ENCODE data around the gene ZNF687. TPM values are rescaled to one million over a fixed set of nuclear protein-coding genes. Genes with fewer than 3 reads are reported as not detected.

ZNF687 gene, protein sequence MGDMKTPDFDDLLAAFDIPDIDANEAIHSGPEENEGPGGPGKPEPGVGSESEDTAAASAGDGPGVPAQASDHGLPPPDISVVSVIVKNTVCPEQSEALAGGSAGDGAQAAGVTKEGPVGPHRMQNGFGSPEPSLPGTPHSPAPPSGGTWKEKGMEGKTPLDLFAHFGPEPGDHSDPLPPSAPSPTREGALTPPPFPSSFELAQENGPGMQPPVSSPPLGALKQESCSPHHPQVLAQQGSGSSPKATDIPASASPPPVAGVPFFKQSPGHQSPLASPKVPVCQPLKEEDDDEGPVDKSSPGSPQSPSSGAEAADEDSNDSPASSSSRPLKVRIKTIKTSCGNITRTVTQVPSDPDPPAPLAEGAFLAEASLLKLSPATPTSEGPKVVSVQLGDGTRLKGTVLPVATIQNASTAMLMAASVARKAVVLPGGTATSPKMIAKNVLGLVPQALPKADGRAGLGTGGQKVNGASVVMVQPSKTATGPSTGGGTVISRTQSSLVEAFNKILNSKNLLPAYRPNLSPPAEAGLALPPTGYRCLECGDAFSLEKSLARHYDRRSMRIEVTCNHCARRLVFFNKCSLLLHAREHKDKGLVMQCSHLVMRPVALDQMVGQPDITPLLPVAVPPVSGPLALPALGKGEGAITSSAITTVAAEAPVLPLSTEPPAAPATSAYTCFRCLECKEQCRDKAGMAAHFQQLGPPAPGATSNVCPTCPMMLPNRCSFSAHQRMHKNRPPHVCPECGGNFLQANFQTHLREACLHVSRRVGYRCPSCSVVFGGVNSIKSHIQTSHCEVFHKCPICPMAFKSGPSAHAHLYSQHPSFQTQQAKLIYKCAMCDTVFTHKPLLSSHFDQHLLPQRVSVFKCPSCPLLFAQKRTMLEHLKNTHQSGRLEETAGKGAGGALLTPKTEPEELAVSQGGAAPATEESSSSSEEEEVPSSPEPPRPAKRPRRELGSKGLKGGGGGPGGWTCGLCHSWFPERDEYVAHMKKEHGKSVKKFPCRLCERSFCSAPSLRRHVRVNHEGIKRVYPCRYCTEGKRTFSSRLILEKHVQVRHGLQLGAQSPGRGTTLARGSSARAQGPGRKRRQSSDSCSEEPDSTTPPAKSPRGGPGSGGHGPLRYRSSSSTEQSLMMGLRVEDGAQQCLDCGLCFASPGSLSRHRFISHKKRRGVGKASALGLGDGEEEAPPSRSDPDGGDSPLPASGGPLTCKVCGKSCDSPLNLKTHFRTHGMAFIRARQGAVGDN
- total RNA-seq (2014; rRNA removed; shearing (Covaris generic)), result 22.6 and 23.0 TPM in 2 replicates
- polyA plus RNA-seq (2014; cell fraction: nucleus; rRNA removed), result 22.1 and 41.2 TPM in 2 replicates

DNA sequence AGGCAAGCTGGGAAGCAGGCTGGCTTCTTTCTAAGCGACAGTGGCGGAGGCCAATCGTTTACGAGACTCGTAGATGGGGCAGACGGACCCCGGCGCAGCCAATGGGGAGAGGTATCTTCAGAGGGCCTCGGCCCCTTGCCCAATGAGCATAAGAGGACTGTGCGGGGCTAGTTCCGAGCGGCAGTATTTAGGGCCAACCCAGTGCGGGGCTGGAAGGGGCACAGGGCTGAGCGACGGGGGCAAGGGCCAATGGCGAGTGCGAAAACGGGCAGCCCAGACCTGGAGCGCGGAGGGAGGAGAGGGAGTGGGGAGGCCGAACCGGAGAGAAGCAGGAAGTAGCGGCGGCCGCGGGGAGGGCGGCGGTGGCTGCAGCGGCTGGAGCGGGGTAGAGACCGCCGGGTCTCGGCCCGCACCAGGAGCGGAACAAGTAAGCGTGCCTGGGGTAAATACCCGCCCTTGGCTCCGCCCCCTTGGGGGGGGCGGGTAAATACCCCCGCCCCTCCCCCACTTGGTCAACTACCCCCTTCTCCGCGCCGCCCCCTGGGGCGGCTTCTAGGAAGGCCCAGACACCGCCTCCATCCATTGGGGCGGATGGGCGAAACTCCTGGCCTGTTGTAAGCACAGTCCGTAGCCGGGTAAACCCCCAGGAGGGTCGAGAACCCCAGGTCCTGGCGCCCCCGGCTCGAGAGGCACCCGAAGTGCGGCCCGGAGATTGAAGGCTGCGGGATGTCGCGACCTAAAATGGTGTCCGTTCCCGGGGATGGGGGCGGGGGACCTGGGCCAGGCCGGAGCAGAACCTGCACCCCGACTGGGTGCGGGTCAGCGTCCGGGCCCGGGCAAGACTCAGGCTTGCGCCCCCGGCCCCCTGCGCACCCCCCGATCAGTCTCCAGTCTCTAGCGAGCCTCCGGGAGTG lies at the start of gene ZNF687:
TSS of gene ZNF687 (plus strand) at position 331 of the 914 bp plus-strand sequence. CDS start 3,993 bp downstream, outside the sequence.
- DNase-seq (ENCODE audit: extremely low read depth, low read depth), result peak; percentile 100

DNA sequence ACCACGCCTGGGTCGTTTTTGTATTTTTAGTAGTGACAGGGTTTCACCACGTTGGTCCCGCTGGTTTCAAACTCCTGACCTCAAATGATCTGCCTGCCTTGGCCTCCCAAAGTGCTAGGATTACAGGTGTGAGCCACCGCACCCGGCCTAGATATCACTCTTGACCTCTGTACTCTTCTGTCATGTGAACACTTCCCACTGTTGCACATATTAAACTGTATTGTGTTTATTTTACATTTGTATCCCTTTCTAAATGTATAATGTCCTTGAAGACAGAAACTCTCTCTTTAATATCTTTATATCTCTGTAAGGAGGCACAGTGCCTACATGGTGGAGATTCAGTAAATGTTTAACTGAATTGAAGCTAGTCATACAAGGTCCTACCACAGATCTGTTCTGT lies 46.9 kb upstream of the ZNF687 start:
- DNase-seq (ENCODE audit: extremely low read depth, low read depth), result no peak

GRCh38 chr1:151237678-151238466 lies 44.2 kb upstream of the ZNF687 start:
- no peak for DNase-seq (ENCODE audit: extremely low read depth, low read depth)

- DNase-seq (ENCODE audit: extremely low read depth, low read depth), result no peak
Measured at GRCh38 chr1:151238467-151238739, 43.7 kb upstream of the ZNF687 start.

DNA sequence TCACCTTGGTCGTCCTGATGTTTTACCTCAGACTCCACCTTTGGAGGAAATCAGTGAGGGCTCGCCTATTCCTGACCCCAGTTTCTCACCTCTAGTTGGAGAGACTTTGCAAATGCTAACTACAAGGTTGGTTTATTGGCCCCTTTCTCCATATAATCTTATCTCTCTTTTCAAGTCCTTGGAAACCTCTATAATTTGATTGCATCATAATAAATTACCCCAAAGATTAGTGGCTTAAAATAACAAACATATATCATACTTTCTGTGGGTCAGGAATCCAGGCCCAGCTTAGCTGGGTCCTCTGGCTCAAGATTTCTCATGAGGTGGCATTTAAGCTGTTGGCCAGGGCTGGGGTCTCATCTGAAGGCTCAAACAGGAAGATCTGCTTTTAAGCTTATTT lies 39.7 kb upstream of the ZNF687 start:
- DNase-seq (ENCODE audit: extremely low read depth, low read depth), result no peak

DNA sequence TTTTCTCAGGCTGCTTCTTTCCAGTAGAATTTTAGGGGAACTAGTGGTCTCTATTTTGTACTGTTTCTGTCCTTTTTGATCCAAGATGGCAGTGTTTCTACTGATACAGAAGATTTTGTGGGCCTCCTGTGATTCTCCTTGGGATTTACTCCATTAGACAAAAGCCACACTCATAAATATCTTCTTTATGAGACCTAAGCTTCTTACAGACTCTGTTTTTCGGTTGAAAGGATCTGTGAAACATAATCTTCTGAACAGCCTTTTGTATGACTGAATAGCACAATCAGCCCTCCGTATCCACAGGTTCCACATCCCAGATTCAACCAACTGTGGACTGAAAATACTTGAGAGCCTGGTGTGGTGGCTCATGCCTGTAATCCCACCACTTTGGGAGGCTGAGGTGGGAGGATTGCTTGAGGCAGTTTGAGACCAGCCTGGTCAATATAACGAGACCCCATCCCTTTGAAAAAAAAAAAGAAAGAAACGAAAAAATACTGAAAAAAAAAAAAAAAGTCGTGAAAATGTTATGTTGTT lies 38.3 kb upstream of the ZNF687 start:
- no peak for DNase-seq (ENCODE audit: extremely low read depth, low read depth)

DNA sequence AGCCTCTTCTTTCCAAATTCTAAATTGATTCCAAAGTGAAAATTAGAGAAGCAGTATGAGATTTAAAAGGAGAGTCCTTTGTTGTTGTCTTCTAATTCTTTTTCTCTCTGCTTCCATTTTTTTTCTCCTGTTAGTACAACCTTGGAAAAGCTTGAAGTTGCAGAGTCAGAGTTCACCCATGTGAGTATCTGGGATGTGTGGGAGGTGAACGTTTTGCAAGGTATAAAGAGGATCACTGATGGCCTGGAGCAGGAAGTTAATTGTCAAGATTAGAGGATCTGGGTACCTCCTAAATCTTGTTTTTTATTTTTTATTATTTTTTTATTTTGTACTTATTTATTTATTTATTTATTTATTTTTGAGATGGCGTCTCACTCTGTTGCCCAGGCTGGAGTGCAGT lies 35.3 kb upstream of the ZNF687 start:
- DNase-seq (ENCODE audit: extremely low read depth, low read depth), result no peak

DNA sequence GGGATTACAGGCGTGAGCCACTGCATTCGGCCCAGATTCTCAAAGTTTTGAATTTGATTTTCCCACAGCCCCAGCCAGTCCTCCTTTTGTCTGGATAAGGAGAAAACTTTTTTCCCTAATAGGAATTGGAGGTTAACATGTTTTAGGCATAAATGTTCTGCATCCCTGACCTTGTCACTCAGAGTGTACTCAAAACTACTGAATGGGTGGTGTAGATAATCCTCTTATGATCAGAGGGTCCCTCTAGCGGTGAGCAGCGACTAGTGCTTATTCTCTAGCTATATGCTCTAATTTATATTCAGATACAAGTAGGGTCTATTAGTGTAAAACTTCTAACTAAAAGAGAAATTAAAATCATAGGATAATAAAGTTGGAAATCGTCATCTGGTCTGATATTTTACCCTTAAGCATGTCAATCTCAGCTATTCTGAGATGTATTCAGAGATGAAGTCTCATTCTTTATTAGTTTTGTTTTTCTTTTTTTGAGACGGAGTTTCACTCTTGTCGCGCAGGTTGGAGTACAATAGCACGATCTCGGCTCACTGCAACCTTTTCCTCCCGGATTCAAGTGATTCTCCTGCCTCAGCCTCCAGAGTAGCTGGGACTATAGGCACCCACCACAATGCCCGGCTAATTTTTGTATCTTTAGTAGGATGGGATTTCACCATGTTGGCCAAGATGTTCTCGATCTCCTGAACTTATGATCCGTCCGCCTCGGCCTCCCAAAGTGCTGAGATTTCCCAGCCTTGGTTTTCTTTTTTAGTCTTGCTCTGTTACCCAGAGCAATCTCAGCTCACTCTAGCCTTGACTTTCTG lies 30.2 kb upstream of the ZNF687 start:
- peak; percentile 78 for DNase-seq (ENCODE audit: extremely low read depth, low read depth)

DNA sequence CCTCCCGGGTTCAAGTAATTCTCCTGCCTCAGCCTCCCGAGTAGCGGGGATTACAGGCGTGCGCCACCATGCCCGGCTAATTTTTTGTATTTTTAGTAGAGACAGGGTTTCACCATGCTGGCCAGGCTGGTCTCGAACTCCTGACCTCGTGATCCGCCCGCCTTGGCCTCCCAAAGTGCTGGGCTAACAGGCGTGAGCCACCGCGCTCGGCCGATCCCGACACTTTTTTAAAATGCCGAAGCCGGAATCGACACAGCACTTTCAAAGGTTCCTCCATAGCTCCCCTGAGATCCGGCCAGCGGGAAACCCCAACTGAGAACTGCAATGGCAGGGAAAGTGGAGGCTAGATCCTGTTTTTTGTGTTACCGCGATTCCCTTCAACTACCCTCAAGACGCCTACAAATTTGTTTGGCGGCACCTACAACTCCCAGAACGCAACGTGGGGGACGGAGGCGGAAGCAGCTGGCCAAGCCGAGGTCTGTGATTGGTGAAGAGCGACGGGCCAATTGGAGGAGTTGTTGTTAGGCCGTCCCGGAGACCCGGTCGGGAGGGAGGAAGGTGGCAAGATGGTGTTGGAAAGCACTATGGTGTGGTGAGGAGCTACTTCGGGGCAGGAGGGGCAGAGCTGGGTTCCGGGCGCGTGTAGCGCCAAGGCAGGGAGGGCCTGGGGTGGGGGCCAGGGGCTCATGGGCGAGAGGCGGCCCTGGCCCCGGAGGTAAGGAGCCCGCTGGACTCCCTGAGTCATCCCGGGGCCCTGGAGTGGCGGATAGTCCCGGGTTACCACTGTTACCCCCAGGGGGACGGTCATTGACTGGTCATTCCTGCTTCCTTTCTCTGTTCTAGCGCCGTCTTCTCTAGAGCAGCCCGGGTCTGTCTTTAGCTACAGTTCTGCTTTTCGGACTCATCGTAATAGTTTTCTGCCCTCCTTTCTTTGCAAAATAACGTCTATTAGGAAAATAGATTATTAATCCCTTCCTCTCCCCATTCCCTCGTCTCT lies 27.6 kb upstream of the ZNF687 start, which contains the start of gene PSMD4:
TSS of gene PSMD4 (plus strand) at position 518 of the 997 bp plus-strand sequence. CDS start at position 567, 49 bp downstream.
- DNase-seq (ENCODE audit: extremely low read depth, low read depth), result peak; percentile 99

DNA sequence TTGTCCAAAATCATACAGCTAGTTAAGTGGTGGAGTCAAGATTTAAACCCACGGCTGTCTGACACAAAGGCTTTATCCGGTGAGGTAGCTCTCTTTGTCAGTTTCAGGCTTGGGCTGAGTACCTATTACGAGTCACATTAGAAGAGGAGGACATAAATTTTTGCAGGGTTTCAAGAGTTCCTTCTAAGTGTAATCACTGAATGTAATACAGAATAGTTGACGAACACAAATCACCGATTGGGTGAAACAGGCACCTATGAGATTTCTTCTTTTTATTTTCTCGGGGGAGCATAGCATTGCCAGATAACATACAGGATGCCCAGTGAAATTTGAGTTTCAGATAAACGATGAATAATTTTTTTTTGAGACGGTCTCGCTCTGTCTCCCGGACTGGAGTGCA lies 26.7 kb upstream of the ZNF687 start:
- no peak for DNase-seq (ENCODE audit: extremely low read depth, low read depth)

DNA sequence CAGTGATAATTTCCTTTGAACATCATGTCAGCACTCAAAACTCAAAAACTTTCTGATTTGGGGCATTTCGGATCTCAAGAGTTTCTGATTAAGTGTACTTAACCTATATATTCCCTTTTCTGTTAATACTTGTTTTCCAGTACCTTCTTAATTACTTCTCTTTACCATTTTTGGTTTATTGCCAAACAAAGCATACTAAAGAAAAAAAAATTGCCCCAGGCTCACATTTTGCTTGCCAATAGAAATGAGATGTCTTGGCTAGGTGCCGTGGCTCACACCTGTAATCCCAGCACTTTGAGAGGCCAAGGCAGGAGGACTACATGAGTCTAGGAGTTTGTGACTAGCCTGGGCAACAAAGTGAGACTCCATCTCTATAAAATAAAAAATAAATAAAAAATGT lies 22.7 kb upstream of the ZNF687 start:
- DNase-seq (ENCODE audit: extremely low read depth, low read depth), result no peak

- no peak for DNase-seq (ENCODE audit: extremely low read depth, low read depth)
Measured at GRCh38 chr1:151265446-151266236, 16.5 kb upstream of the ZNF687 start.

- no peak for DNase-seq (ENCODE audit: extremely low read depth, low read depth)
Measured at GRCh38 chr1:151266315-151266714, 15.8 kb upstream of the ZNF687 start.

GRCh38 chr1:151266821-151267220 lies 15.3 kb upstream of the ZNF687 start:
- no peak for DNase-seq (ENCODE audit: extremely low read depth, low read depth)

- DNase-seq (ENCODE audit: extremely low read depth, low read depth), result no peak
Measured at GRCh38 chr1:151267760-151268159, 14.3 kb upstream of the ZNF687 start.

DNA sequence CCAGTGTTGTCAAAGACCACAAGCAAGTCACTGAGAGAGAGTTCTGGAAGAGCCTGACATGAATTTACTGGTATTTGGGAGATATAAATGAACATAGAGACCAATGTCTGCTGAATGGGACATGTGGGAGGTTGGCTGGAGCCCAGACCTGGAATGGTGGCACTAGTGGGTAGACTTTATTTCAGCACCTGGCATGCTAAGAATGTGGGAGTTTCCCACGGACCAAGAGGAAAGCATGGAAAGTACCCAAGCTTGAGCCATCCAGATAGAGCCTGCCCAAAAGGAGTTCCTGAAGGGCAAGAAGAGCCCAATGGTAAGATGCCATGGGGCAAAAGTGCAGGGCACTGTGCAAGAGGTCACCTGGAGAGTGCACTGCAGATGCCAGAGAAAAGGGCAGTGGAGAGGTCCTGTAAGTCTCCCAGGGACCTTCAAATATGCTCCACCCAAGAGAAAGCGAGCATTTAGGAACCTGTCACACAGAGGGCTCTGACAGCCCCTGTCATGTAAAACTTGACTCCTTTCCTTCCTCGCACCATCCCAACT lies 8.1 kb upstream of the ZNF687 start:
- DNase-seq (ENCODE audit: extremely low read depth, low read depth), result no peak

All from NCI-H460 (cell line).